SK-N-MC (cell line): ENCODE data around the gene LHFPL2.

ENCODE experiments used
- EZH2 ChIP-seq: fragments of 200-600 bp; sonication (generic); IDR thresholded peaks from one replicate; pipeline ENCODE4 v1.6.1; 2017; ENCODE audit warnings: antibody characterized with exemption
- FOXP2 ChIP-seq: optimal IDR thresholded peaks from 2 replicates; pipeline ENCODE3; 2011; ENCODE audit warnings: mild to moderate bottlenecking, moderate library complexity; ENCODE audit not compliant: insufficient read depth; ENCODE audit errors: extremely low read length, control extremely low read depth
- POLR2AphosphoS5 ChIP-seq: IDR thresholded peaks from 2 replicates; pipeline ENCODE4 v1.6.1; 2012; ENCODE audit warnings: mild to moderate bottlenecking, low read depth, low read length, borderline replicate concordance

DNA sequence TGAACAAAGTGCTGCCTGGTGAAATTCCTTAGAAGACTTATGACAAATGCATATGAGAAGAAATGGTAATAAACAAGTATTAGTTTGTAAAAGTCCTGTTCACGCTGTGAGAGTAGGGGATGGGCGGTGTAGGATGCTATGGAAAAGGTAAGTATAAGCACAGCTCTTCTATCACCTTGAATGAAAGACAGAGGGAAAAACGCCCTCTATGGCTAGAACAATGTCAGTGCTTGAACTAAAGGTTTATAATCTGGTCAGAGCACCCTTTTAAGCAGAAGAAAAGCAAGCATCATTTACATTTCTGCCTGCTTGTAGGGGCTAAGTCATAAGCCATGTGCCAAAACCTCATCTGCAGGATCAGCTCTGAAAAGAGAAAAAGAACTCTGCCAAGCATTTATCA is 115.2 kb downstream of the LHFPL2 start:
- TF ChIP-seq POLR2AphosphoS5 (no peak), EZH2 (no peak), FOXP2 (no peak)
